HG03064 (cell line): Measurements from ENCODE around the gene SFXN3.

Experiments used
- ATAC-seq: cut with Tn5 transposase; IDR thresholded peaks from one replicate; pipeline ENCODE4 v1.9.1; 2021; ENCODE audit warnings: low read depth; ENCODE audit not compliant: unreplicated experiment

Gene SFXN3

DNA sequence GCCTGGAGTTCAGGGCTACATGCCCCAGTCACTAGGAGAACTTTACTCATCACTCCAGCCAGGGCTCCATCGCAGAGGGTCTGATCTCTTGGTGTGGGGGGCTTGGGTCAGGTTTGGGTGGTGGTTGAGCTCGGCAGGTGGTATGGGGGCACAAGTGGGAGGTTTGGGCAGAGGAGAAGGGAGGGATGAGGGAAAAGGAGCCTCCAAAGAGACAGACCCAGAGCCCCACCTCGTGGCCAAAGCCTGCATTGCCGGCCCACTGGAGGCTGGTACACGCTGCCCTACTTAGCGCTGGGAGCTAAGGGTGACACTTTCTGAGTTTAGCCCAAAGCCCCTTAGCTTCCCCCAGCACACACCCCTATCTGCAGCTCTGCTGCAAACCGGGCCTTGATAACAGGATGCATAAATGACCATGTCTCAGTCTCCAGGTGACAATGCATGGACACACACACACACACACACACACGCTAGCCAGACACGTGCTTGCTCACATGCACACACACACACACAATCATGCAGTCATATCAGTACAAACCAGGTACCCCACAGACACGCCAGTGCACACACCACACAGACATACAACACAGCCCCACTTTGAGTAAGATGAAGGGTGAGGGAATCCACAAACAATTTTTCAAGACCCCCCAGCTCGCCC, 16.7 kb upstream of the SFXN3 start:
- ATAC-seq: no peak

DNA sequence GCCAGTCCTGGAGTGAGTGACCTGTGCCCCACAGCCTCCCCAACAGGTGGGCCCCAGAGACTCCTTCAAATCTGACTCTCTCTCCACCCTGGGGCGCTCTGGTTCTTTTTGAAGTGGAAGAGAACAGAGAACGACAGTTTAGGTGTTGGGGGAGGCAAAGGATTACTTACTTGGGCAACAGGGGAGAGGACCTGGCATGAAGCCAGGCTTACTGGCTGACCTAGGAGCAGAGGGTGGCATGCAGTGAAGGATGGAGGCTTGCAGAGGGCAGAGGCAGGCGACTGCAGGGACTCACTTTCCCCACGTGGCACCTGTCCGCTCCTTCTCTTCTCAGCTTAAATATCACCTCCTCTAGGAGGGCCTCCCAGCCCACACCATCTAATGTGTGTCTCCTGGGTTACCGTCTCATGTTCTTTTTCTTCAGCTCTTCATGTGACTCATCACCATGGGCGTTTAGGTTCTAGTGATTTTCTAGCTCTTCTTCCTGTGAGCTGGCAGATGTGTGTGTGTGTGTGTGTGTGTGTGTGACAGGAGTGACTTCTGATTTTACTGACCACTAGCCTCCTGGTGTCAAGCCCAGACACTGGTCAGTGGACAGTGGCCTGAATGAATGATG, 16.0 kb upstream of the SFXN3 start:
- no peak for ATAC-seq

DNA sequence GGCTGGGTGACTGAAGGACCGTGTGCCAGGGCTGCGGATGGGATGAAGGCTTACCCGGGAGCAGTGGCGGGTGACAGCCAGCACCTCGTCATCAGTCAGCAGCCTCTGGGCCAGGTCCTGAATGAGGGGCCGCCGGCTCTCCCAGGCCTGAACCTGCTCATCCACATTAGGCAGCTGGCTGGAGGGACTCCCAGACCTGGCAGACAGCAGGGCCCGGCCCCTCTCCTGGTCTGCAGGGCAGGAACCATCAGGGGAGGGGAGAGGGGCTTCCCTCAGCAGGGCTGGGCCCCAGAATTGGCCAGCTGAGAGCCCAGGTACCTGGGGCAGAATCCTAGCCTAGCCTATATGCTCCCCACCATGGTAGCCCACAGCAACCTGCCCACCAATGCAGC, 15.5 kb upstream of the SFXN3 start:
- no peak for ATAC-seq

DNA sequence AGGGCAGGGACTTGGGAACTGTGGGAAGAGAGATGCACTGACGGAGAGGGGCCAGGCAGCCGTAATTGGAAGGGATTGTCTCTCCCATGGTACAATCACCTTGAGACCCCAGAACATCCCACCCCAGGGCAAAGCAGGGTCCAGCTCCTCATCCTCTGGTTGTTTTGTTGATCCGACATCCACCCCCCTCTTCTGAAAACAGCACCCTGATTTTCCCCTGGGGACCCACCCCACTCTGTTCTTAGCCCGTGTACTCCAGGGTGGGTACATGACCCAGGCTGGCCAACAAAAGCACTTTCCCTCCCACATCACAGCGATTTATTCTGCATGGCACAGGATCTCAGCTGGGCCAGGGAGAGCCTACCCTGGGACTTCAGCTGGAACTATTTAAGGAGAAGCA, 14.2 kb upstream of the SFXN3 start:
- no peak for ATAC-seq

DNA sequence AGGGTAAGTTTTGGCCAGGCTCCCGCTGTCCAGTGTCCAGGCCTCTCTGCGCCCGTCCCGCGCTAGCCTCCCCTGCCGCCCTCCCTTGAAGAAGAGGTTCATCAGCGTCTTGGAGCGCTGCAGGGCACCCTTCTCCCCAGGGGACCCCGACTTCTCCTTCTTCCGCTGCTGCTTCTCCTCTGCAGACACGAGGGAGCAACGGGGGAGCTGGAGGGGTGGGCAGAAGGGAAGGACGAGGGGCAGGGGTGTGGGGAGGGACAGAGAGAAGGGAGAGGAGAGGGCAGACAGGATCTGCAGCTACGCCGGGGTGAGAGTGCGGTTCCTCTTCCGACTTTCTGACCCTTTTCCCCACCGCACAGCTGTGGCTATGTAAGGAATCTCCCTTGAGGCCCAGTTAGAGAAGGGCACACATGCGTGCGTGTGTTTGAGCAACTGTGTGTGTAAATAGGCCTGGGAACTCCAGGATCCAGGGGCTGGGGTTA, 12.9 kb upstream of the SFXN3 start:
- ATAC-seq: no peak

DNA sequence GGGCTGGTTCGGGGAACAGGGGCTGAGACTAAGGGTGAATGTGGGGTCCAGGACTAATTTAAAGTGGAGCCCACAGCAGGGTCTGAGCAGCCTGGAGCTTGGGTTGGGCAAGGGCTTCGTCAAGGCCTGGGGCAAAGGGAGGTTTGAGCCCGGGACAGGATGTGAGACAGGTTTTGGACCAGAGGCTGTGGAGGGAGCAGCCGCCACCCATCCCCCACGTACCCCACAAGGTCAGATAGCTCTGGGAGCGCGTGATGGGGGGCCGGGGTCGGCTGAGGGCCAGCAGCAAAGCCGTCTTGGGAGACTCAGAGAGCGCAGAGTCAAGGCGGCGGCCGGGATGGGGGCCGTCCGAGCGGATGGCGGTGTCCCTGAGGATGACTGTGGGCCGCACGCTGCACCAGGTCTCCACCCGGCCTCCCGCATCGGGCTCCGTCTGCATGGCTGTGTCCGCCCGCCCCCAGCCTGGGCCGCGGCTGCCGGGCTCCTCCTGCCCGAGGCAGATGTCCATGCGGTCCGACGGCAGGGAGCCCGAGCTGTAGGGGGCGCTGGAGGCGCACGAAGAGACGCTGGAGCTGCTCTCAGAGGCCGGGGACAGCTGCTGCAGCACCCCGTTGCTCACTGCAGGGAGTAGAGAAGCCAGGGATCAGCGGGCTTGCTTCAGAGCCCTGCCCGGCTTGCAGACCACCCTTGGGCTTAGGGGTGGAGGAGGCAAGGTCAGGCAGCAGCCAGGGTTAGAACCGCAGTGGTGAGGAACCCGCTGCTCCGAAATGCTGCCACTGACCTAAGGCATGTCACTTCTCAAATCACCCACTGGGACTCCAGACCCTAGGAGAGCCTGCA, 12.2 kb upstream of the SFXN3 start:
- no peak for ATAC-seq

DNA sequence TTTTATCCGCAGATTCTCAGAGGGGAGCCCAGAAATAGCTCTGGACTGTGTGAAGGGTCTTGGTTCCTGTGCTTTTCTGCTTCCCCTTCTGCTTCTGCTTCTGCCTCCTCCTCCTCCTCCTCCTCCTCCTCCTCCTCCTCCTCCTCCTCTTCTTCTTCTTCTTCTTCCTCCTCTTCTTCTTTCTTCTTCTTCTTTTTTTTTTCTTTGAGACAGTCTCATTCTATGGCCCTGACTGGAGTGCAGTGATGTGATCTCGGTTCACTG, 11.7 kb upstream of the SFXN3 start:
- no peak for ATAC-seq

DNA sequence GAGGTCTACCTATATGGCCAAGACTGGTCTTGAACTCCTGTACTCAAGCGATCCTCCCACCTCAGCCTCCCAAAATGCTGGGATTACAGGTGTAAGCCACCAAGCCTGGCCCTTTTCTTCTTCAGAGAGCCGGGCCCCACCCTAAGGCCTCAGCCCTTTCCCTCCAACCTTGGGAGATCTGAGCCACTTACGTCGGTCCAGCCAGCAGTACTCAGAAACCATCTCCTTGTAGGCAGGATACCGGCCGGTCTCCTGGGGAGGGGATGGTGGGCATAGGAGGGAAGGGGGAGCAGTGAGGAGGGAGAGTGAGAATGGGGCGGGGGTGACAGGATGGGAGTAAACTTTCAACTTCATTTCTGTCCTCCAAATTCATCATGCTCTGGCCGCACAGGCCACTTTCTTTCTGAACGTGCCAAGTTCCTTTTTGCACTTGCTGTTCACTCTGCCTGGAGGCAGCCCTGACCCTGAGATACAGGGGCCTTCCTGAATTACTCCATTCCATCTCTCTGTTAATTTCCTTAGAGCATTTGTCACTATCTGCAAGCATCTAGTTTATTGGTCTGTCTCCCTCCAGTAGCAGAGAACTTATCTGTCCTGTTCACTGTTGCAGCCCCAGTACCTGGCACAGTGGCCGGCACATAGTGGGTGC, 10.5 kb upstream of the SFXN3 start:
- ATAC-seq: no peak

DNA sequence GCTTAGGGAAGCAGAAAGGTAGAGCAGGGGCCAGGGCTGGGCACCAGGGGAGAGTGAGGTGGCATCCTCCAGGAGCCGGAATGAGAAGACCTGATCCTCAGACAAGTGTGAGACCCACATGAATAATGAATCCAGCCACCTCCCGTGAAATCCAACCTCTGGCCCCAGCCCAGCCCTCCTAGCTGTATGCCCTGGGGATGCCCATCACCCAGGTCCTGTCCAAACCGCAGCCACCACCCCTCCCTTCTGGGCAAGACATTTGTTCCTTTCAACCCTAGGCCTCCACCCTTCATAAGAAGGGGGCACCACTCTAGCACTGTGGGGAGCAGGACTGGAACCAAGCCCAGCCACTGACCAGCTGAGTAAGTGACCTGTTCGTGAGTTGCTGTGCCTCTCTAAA, 9.8 kb upstream of the SFXN3 start:
- ATAC-seq: no peak

DNA sequence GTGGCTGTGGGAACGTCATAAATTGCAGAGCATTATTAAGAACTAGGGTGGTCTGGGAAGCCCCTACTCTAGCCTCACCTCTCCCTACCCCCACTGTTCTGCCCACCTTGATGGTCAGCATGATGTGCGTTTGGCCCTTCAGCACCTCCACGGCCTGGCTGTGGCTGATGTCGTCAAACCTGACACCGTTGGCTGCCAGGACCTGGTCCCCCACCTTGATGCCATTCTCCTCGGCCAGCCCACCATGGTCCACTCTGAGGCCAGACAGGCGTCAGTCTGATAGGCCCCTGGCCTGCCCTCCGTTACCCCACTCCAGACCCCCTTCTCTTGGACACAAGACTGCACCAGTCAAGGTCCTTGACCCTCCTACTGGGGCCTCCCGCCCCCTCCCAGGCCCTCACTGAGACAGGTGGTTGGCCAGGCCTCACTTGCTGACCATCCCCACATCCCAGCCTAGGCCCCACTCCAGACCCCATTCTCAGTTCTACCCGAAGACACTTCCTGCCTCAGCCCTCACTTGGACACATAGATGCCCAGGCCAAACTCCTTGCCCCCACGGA, 9.3 kb upstream of the SFXN3 start:
- no peak for ATAC-seq

DNA sequence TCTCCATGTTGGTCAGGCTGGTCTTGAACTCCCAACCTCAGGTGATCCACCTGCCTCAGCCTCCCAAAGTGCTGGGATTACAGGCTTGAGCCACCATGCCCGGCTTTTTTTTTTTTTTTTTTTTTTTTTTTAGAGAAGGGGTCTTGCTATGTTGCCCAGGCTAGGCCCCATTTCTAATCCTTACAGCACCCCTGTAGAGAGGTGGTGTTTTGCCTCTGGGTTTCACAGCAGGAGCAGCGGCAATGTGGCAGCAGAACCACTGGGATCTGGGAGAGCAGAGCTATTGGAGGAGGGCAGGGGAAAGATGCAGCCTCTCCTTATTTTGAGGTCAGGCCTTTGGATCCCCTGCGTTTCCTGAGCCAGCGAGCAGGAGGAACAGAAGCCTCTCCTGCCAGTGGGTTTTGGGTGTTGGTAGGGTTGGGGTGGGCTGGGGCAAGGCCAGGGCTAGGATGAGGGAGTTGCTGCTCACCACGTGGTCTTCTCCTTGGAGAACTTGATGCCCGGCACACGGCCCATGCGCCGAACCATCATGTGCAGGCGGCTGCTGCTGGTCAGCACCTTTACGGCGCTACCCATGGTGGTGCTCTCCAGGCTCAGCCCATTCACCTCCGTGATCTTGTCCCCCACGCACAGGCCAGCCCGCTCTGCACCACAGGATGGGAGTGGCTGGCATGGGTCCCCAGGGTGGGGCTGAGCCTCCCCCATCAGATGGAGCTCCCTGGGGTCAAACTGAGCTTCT, 7.9 kb upstream of the SFXN3 start:
- ATAC-seq: no peak

DNA sequence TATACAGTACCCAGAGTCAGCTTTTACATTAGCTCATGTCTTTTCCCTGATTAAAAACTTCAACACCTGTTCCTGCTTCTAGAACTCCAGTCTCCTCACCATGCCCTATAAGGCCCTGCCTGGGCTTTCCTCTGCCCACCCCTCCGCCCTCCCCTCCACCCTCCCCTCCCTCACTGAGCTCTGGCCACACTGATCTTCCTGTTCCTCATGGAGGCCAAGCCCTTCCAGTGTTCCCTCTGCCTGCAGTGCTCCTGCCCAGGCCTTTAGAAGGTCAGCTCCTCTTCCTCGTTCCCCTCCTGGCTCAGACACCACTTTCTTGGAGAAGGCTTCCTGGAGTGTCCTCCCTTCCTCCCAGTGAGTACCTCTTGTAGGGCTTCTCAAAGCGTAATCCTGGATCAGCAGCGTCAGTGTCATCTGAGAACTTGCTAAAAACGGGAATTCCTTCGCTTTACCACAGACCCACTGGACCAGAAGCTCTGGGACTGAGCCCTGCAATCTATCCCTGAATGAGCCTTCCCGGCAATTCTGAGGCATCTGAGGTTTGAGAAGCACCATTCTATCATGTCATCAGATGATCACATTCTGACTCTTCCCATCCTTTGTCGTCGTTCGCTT, 3.8 kb upstream of the SFXN3 start:
- no peak for ATAC-seq

DNA sequence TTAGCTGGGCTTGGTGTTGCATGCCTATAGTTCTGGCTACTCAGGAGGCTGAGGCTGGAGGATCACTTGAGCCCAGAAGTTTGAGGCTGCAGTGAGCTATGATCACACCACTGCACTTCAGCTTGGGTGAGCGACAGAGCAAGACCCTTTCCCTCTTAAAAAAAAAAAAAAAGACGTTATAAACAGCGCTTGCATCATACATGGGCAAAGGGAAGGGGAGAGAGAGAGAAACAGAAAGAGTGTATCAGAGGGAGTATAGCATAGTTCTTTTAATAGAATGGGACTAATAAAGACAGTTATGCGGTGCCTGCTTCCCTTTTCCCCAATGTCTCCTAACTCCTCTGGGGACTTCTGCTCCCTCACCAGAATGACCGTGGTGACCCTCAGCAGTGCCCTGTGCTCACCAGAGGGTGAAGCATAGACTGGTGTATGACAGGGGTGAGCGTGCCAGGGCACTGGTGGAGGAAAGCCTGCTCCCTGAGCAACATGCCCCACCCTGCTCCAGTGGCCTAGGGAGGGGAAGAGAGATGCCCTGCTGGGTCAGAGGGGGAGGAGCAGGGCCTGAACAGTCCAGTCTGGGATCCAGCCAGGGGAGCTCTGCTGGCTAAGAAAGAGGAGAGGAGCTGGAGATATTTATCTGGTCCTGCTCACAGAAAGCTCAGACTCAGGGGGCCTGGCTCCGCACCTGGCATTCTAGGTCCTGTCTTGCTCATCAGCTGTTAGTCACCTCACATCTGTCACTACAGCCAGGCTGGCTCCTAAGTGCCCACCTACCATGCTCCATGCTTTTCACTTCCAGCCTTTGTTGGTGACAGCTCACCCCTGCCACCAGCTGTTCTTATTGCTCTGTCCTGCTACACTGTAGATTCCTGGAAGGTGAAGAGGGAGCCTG, 2.3 kb upstream of the SFXN3 start:
- ATAC-seq: no peak

DNA sequence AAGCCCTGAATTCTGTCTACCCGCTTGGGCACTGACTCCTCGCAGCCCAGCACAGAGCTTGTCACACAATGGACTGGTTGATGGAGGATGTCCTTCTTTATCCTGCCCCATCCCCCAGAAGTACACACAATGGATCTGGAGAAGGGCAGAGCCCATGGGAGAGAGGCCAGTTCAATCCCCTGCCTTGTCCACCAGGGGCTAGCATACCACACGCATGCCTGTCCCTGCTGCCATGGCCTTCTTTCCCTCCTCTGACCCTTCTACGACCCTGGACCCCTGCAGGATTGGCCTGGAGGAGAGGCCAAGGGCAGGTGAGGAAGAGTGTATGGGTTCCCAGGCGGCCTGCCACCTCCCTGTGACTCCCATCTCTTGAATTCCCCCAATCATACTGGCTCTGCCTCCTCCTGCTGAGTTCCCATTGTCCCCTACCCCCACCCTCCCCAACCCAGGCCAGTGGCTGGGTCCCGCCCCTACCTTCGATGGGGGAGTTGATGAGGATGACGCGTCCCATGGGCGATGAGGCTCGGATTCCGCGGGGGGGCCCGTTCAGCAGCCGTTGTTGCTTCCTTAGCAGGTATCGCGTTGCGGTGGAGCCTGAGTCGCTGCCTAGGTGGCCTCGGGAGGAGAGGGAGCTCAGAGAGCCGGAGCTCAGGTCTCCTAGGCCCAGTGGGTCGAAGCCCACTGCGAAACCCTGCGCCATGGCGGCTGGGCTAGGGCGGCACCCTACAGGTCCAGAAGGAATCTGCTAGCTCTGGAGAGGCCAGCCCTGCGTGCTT, 1.3 kb upstream of the SFXN3 start:
- ATAC-seq: no peak

DNA sequence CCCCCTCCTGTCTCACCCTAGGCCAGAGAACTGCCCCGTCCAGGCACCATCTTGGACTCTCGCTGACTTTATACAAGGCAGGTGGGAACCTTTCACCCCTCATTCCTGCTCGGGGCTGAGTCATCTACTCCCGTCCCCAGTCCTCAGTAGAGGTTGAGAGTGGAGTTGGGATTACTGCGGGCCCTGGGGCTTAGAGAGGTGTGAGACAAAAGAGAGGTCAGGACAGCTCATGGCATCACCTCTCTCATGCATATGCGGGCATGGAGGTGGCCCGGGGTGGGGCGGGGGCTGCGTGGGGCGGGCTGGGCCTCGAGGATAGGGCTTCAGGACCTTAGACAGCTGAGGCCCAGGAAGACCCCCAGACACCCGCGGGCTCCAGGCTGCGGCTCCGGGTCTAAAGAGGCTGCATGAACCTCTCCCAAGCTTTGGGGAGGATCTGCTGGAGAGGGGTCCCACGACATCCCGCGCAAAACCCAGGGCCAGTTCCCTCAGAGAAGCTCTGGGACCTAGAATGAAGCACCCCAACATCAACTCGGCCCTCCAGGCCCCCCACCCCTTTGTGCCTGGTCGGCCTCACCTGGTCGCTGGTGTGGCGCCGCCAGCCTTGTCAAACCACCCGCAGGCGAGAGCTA, 422 bp upstream of the SFXN3 start:
- ATAC-seq: no peak

DNA sequence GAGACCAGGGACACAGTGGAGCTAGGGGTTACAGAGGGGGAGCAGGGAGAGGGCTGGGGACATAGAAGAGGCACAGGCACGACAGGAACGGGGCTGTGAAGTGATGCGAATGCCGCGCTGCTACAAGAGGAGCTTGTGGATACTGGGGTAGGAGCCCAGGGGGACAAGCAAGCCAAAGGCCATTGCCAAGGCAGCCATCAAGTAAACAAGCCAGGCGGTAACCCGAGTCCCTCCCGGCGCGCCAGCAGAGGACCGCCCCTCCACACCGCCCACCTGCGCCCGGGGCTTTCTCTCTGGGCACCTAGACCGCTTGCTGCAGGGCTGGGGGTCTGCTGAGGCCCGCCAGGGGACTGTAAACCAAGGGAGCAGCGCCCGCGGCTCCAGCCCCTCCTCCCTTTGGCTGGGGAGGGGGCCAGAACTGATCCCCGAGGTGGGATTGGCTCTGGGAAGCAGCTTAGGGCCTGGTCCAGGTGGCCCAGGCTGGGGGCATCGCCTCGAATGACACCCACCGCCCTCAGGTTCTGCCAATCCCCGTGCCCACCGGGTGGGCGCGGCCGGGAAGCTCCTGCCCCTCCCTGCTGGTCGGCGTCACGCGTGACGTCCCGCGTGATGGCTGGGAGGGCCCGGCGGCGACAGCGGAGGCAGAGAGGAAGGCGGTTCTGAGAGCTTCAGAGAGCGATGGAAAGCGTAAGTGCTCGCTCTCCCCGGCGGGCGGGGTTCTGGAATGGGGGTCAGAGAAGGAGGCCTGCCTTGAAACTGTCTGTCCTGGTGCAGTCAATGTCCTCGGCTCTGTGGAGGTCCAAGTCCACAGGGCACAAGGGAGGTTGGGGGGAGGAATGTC, 982 bp downstream of the SFXN3 start:
- no peak for ATAC-seq

DNA sequence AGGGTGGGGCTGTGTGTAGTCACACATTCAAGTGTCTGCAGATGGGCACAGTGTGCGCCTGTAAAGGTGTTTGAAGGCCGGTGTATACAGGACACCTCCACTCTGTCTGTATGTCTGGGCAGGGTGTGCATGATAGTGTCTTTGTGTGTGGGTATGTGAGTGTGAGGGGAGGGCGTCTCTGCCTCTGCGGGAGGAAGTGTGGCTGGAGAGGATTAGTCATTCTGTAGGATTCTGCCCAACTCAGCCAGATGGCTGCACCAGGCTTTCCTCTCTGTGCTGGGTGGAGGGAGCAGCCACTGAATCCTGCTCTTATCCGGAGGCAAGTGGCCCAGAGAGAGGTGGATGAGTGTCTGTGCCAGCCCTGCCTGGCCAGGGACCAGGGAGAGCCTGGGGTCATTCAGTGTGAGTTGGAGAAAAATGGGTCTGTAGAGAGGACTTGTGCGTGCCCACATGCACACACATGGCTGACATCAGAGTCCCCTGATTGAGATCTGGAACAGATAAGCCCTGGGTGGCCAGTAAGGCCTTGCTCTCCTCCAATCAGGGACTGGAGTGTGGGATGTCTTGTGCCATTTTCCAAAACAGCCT, 1.7 kb downstream of the SFXN3 start:
- no peak for ATAC-seq
